B cell (primary cell): ENCODE measurements around the gene ACBD5. TPM values are rescaled to one million over a fixed set of nuclear protein-coding genes. Genes with fewer than 3 reads are reported as not detected.
"Not testable (repeated sequence)": the region's sequence is repeated elsewhere in the genome, so short reads cannot be mapped to it uniquely, and the experiment has no call there.

Experiments
- ATAC-seq: fragments of 200-7000 bp; cut with Tn5 transposase; one replicate; pipeline ENCODE4 v1.10.0; 2021; ENCODE audit warnings: low read depth, mild to moderate bottlenecking, moderate number of reproducible peaks, moderate library complexity
- CTCF ChIA-PET: fragments of 350-600 bp; sonication (Branson Sonifier 250); formaldehyde crosslinking; loops from one replicate; lab custom pipeline; 2021; ENCODE audit warnings: antibody characterized with exemption, inconsistent platforms; lab: Charles Lee
- POLR2A ChIA-PET: fragments of 350-600 bp; sonication (Branson Sonifier 250); formaldehyde crosslinking; loops from one replicate; lab custom pipeline; 2021; ENCODE audit warnings: antibody characterized with exemption; lab: Charles Lee
- DNase-seq: peaks from one replicate; pipeline ENCODE4 v3.0.0; 2013
- H2AFZ ChIP-seq: 2 replicates; pipeline ENCODE4 v1.6.1; 2012; ENCODE audit warnings: mild to moderate bottlenecking, low read depth, low read length; ENCODE audit not compliant: insufficient read depth, poor library complexity, severe bottlenecking
- H3K27ac ChIP-seq, 2 donors: 1 replicate in 1 of 2; 2 replicates in 1 of 2; pipeline ENCODE4 v1.5.1; 2012 to 2013; ENCODE audit warnings: low read length in 2 of 2, mild to moderate bottlenecking in 2 of 2, moderate library complexity in 1 of 2
- H3K27me3 ChIP-seq, 4 experiments: fragments of 200-600 bp in 1 of 4; sonication (generic) in 1 of 4; replicated peaks in 1 of 4; 1 replicate in 2 of 4; 2 replicates in 2 of 4; pipeline versions ENCODE4 v1.6.1 to v1.7.0; 2013 to 2016; ENCODE audit warnings: low read length in 3 of 4, mild to moderate bottlenecking in 2 of 4, mixed read lengths in 1 of 4, moderate library complexity in 1 of 4; ENCODE audit not compliant: insufficient read depth in 4 of 4, control insufficient read depth in 3 of 4; ENCODE audit errors: control extremely low read depth in 1 of 4
- H3K36me3 ChIP-seq, 2 experiments: replicated peaks in 1 of 2; 1 replicate in 1 of 2; 2 replicates in 1 of 2; pipeline versions ENCODE4 v1.6.1 to v1.7.1; 2013; ENCODE audit warnings: low read length in 1 of 2; ENCODE audit not compliant: insufficient read depth in 2 of 2, control insufficient read depth in 1 of 2; ENCODE audit errors: control extremely low read depth in 1 of 2, extremely low read depth in 1 of 2
- H3K4me1 ChIP-seq, 2 donors: fragments of 200-600 bp in 1 of 2; sonication (generic) in 1 of 2; 1 replicate in 1 of 2; 2 replicates in 1 of 2; pipeline versions ENCODE4 v1.5.1 to v1.6.1; 2013 to 2017; ENCODE audit warnings: low read length in 2 of 2; ENCODE audit not compliant: control insufficient read depth in 2 of 2, insufficient read depth in 2 of 2
- H3K4me2 ChIP-seq: replicated peaks from 2 replicates; pipeline ENCODE3; 2012; ENCODE audit warnings: mild to moderate bottlenecking, low read depth, low read length; ENCODE audit not compliant: poor library complexity, severe bottlenecking
- H3K4me3 ChIP-seq, 5 experiments: fragments of 200-600 bp in 1 of 5; sonication (generic) in 1 of 5; 1 replicate in 3 of 5; 2 replicates in 2 of 5; pipeline versions ENCODE4 v1.5.1 to v1.7.0; 2011 to 2016; ENCODE audit warnings: low read length in 4 of 5, mild to moderate bottlenecking in 4 of 5, low read depth in 2 of 5, control low read depth in 1 of 5, moderate library complexity in 1 of 5; ENCODE audit not compliant: insufficient read depth in 1 of 5; ENCODE audit errors: control extremely low read depth in 1 of 5, extremely low read depth in 1 of 5
- H3K79me2 ChIP-seq: fragments of 200-600 bp; sonication (generic); one replicate; pipeline ENCODE4 v1.6.0; 2016; ENCODE audit warnings: low read length; ENCODE audit not compliant: control insufficient read depth, insufficient read depth
- H3K9ac ChIP-seq: fragments of 200-600 bp; sonication (generic); 2 replicates; pipeline ENCODE4 v1.6.1; 2017; ENCODE audit warnings: mild to moderate bottlenecking, low read length, moderate library complexity
- H3K9me3 ChIP-seq, 3 donors: one replicate each; pipeline versions ENCODE4 v1.6.1 to v1.7.1; 2013; ENCODE audit warnings: low read length in 2 of 3; ENCODE audit not compliant: control insufficient read depth in 2 of 3, insufficient read depth in 1 of 3; ENCODE audit errors: control extremely low read depth in 1 of 3
- H4K20me1 ChIP-seq: 2 replicates; pipeline ENCODE4 v1.6.0; 2012; ENCODE audit warnings: mild to moderate bottlenecking, low read length; ENCODE audit not compliant: insufficient read depth, control insufficient read depth, poor library complexity, severe bottlenecking
- H3K27ac Mint-ChIP-seq: one replicate; pipeline ENCODE4 v1.8.0; 2021; ENCODE audit warnings: mixed read lengths
- H3K27me3 Mint-ChIP-seq: one replicate; pipeline ENCODE4 v1.8.0; 2021; ENCODE audit warnings: mixed read lengths
- H3K4me1 Mint-ChIP-seq: one replicate; pipeline ENCODE4 v1.8.0; 2021; ENCODE audit warnings: mixed read lengths
- H3K4me3 Mint-ChIP-seq: one replicate; pipeline ENCODE4 v1.8.0; 2021; ENCODE audit warnings: mixed read lengths
- H3K9me3 Mint-ChIP-seq: one replicate; pipeline ENCODE4 v1.8.0; 2022; ENCODE audit warnings: mixed read lengths; ENCODE audit not compliant: insufficient read depth
- EZH2 ChIP-seq: IDR thresholded peaks from 2 replicates; pipeline ENCODE4 v1.6.1; 2012; ENCODE audit warnings: borderline replicate concordance, low read depth, mild to moderate bottlenecking, moderate library complexity, low read length; ENCODE audit not compliant: insufficient read depth, poor library complexity, severe bottlenecking
- WGBS: methylation state at CpG from one replicate; pipeline ENCODE4 v1.1.5; 2013; ENCODE audit warnings: missing lambda C conversion rate; ENCODE audit not compliant: insufficient coverage; 5-methylcytosine and 5-hydroxymethylcytosine counted together
- intact Hi-C: fragments of 100-400 bp; cut with micrococcal nuclease; formaldehyde crosslinking; loops from one replicate; pipeline ENCODE4 v1.10.0; 2022
- polyA plus RNA-seq: library from polyadenylated mRNA; depleted of rRNA; stranded (reverse); fragments of >200 nt; gene quantifications from 2 replicates; pipeline ENCODE4 v1.2.3, GENCODE V29; 2012
- total RNA-seq, 2 donors: library from RNA; stranded (reverse); fragments of 120-200 nt in 1 of 2; gene quantifications; 1 replicate in 1 of 2; 2 replicates in 1 of 2; pipeline versions ENCODE4 v1.2.3 to v1.2.4, GENCODE V29; 2013 to 2022
- TF ChIP-seq, protein P1 (sequence below): fragments of 200-600 bp; IDR thresholded peaks from one replicate; pipeline ENCODE4 v1.8.0; 2022; ENCODE audit warnings: antibody characterized with exemption, mild to moderate bottlenecking

Gene ACBD5
- total and polyA plus RNA-seq, 2 donors (not counting 1 experiment from before 2014, with no cell fraction given): 8.2 to 24.0 TPM

DNA sequence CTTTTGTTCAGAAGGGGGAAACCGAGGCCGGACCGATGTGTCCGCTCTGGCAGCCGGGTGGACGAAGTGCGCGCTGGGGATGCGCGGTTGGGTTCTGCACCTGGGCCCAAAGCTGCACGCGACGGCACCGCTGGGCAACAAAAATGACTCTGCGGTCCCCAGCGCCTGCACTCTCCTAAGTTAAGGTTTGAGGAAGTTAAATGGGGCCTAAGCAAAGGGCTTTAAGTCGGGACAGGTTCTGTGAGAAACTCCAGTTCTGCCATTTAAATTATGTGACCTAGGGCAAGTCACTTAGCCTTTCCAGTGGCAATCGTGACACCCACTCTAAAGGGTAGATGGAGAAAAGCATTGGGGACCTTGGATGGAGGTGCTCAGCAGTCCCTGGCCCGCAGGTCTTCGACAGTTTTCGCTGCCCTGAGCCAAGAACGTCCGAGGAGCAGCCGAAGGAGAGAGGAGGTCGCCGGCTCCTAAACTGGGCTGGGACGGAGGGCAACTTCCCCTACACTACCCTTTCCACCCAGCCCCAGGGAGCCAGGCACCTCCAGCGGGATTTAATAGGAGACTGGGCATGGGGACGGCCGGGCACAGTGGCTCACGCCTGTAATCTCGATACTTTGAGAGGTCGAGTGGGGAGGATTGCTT is 534 bp upstream of the ACBD5 start:
- H3K36me3 ChIP-seq: no peaks in the 10 kb centered on the region
- peaks cover 36% of the 10 kb centered on the region for H3K79me2 ChIP-seq
- Mint-ChIP-seq H3K9me3 (no peaks in the 10 kb centered on the region), H3K27ac (peak overlapping the region; percentile 100), H3K4me1 (peaks cover 42% of the 10 kb centered on the region), H3K4me3 (peak overlapping the region; percentile 95), H3K27me3 (no peaks in the 10 kb centered on the region)
- POLR2A ChIA-PET: interaction anchor here (1.9 kb wide), 1 partner anchor 87 kb away, joined by 19 read pairs; the partner anchor contains the start of genes MASTL and YME1L1
- peaks cover 17 to 27% of the 10 kb centered on the region in 2 donors for H3K4me1 ChIP-seq
- intact Hi-C loops: loop anchor here (2.0 to 5.0 kb wide), 7 partner anchors 16 to 1061 kb away; partner anchors contain the start of genes ANKRD26, APBB1IP, MPP7 and PDSS1
- peak overlapping the region; percentile 89 for H3K4me2 ChIP-seq
- peak overlapping the region; percentile 78 to 97 (median 91) for H3K4me3 ChIP-seq
- H3K27me3 ChIP-seq: no peaks in the 10 kb centered on the region
- peak overlapping the region; percentile 95 for H3K9ac ChIP-seq
- DNase-seq (peak; percentile 88), ATAC-seq (peak; percentile 26)
- H3K27ac ChIP-seq: peak overlapping the region; percentile 93 to 97
- CTCF ChIA-PET: interaction anchor here (0.9 to 3.3 kb wide), 3 partner anchors 11 to 87 kb away, joined by 3 to 14 read pairs (median 10); partner anchors contain the start of gene YME1L1
- H2AFZ ChIP-seq: peak overlapping the region; percentile 85
- WGBS: 4% methylated on average over 21 of the region's 33 CpGs
- no peaks in the 10 kb centered on the region for H3K9me3 ChIP-seq
- TF ChIP-seq, protein P1, sequence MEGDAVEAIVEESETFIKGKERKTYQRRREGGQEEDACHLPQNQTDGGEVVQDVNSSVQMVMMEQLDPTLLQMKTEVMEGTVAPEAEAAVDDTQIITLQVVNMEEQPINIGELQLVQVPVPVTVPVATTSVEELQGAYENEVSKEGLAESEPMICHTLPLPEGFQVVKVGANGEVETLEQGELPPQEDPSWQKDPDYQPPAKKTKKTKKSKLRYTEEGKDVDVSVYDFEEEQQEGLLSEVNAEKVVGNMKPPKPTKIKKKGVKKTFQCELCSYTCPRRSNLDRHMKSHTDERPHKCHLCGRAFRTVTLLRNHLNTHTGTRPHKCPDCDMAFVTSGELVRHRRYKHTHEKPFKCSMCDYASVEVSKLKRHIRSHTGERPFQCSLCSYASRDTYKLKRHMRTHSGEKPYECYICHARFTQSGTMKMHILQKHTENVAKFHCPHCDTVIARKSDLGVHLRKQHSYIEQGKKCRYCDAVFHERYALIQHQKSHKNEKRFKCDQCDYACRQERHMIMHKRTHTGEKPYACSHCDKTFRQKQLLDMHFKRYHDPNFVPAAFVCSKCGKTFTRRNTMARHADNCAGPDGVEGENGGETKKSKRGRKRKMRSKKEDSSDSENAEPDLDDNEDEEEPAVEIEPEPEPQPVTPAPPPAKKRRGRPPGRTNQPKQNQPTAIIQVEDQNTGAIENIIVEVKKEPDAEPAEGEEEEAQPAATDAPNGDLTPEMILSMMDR: no peak
- no peak for TF ChIP-seq EZH2
- no peaks in the 10 kb centered on the region for H4K20me1 ChIP-seq

DNA sequence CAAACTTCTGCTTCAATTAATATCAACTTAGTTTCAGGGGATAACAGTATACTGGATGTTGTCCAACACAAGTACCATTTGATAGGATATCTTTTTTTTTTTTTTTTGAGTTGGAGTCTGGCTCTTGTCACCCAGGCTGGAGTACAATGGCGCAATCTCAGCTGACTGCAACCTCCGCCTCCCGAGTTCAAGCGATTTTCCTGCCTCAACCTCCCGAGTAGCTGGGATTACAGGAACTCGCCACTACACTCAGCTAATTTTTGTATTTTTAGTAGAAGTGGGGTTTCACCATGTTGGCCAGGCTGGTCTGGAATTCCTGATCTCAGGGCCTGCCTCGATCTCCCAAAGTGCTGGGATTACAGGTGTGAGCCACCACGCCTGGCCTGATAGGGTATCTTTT is 3.1 kb downstream of the ACBD5 start:
- H3K9me3 ChIP-seq, H3K27ac Mint-ChIP-seq, ATAC-seq, H3K9me3 Mint-ChIP-seq, H3K9ac ChIP-seq, H3K4me3 Mint-ChIP-seq, intact Hi-C loops, H3K27me3 Mint-ChIP-seq, H2AFZ ChIP-seq, H3K4me2 ChIP-seq, POLR2A ChIA-PET, H4K20me1 ChIP-seq, H3K27ac ChIP-seq, DNase-seq, H3K4me3 ChIP-seq, H3K27me3 ChIP-seq, H3K36me3 ChIP-seq: not testable (repeated sequence)
- CTCF ChIA-PET: interaction anchor here (1.0 kb wide), 1 partner anchor 13 kb away, joined by 3 read pairs; no protein-coding TSS in a partner anchor
- peaks cover 8 to 19% of the 10 kb centered on the region in 2 donors for H3K4me1 ChIP-seq
- H3K4me1 Mint-ChIP-seq: peaks cover 30% of the 10 kb centered on the region
- WGBS: 100% methylated on average over 5 of the region's 8 CpGs
- H3K79me2 ChIP-seq: peaks cover 56% of the 10 kb centered on the region

DNA sequence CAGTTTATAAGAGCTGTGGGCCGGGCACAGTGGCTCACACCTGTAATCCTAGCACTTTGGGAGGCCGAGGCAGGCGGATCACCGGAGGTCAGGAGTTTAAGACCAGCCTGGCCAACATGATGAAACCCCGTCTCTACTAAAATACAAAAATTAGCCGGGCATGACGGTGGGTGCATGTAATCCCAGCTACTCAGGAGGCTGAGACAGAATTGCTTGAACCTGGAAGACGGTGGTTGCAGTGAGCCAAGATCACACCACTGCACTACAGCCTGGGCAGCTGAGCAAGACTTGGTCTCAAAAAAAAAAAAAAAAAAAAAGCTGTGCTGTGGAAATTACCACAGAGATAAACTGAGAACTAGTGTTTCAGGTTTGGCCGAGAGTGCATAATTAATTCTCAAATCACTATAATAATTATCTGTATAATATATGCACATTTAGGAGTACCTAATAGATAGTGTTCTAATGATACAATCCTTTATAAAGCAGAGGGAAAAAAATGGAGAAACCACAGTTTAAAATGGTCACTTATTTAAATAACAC is 3.9 kb downstream of the ACBD5 start:
- POLR2A ChIA-PET, H3K9me3 ChIP-seq, H3K9ac ChIP-seq, H3K9me3 Mint-ChIP-seq, H3K36me3 ChIP-seq, H3K27me3 ChIP-seq, H3K27ac Mint-ChIP-seq, H3K4me2 ChIP-seq, H2AFZ ChIP-seq, H3K27me3 Mint-ChIP-seq, H3K4me3 Mint-ChIP-seq, H3K27ac ChIP-seq, H4K20me1 ChIP-seq, H3K4me3 ChIP-seq, intact Hi-C loops, ATAC-seq, DNase-seq: not testable (repeated sequence)
- CTCF ChIA-PET: interaction anchor here (0.6 to 1.1 kb wide), 4 partner anchors 9 to 951 kb away, joined by 3 read pairs; no protein-coding TSS in a partner anchor
- Histone ChIP-seq H3K4me1 (peaks cover 8 to 19% of the 10 kb centered on the region in 2 donors), H3K79me2 (peaks cover 56% of the 10 kb centered on the region)
- 86% methylated on average over 8 of the region's 9 CpGs for WGBS
- peaks cover 24% of the 10 kb centered on the region for H3K4me1 Mint-ChIP-seq
